Measurements from ENCODE around the gene EP400.
A peak's percentile ranks its signal among the peaks of the same experiment; 100 is the strongest.

EP400 gene

GRCh38 chr12:131927110-131928079 is 22.3 kb upstream of the EP400 start:
- peak; percentile 44 for DNase-seq

- DNase-seq = peak; percentile 62
Measured at GRCh38 chr12:131928080-131928710, 21.5 kb upstream of the EP400 start.

GRCh38 chr12:131928711-131929580 is 20.8 kb upstream of the EP400 start, which contains the start of gene PUS1:
Gene PUS1, plus strand, starts transcription at chr12:131929276. Its CDS starts 447 bp downstream, at chr12:131929723.
- peak; percentile 98 for DNase-seq

- DNase-seq = peak; percentile 60
Measured at GRCh38 chr12:131929581-131930456, 19.9 kb upstream of the EP400 start.

GRCh38 chr12:131930510-131930909 is 19.2 kb upstream of the EP400 start:
- no peak for DNase-seq

GRCh38 chr12:131933387-131933786 is 16.4 kb upstream of the EP400 start:
- no peak for DNase-seq

GRCh38 chr12:131934535-131934934 is 15.2 kb upstream of the EP400 start:
- DNase-seq = no peak

GRCh38 chr12:131938082-131938481 is 11.7 kb upstream of the EP400 start:
- DNase-seq = no peak

- no peak for DNase-seq
Measured at GRCh38 chr12:131939007-131939406, 10.7 kb upstream of the EP400 start.

- no peak for DNase-seq
Measured at GRCh38 chr12:131940141-131940547, 9.6 kb upstream of the EP400 start.

- no peak for DNase-seq
Measured at GRCh38 chr12:131941116-131941986, 8.4 kb upstream of the EP400 start.

GRCh38 chr12:131941987-131942341 is 7.8 kb upstream of the EP400 start:
- DNase-seq = no peak

- DNase-seq = no peak
Measured at GRCh38 chr12:131942671-131943070, 7.1 kb upstream of the EP400 start.

- no peak for DNase-seq
Measured at GRCh38 chr12:131943389-131943788, 6.4 kb upstream of the EP400 start.

GRCh38 chr12:131943876-131944275 is 5.9 kb upstream of the EP400 start:
- DNase-seq = no peak

- no peak for DNase-seq
Measured at GRCh38 chr12:131944601-131945251, 5.0 kb upstream of the EP400 start.

GRCh38 chr12:131946757-131947156 is 3.0 kb upstream of the EP400 start:
- no peak for DNase-seq

GRCh38 chr12:131947482-131948027 is 2.2 kb upstream of the EP400 start:
- peak; percentile 40 for DNase-seq

- no peak for DNase-seq
Measured at GRCh38 chr12:131948166-131948712, 1.5 kb upstream of the EP400 start.
